Measurements from ENCODE around the gene KCNH8. TPM values are rescaled to one million over a fixed set of nuclear protein-coding genes. Genes with fewer than 3 reads are reported as not detected.

The KCNH8 gene
- total and polyA plus RNA-seq, 2 of the 4 experiments (the other 2 are of a cell fraction) = not detected

GRCh38 chr3:19531426-19531825 lies 383.1 kb downstream of the KCNH8 start:
- no peaks in the 10 kb centered on the region for H3K79me1 ChIP-seq (ENCODE audit: low read depth in 1 of 2, low read length in 2 of 2)
- H2BK120ac ChIP-seq (ENCODE audit: low read depth, low read length) = no peak overlapping the region
- intact Hi-C loops (cut with micrococcal nuclease) = no loop called here

More at GRCh38 chr3:19531426-19531825, 383.1 kb downstream of the KCNH8 start:
- H3K4me1 ChIP-seq (ENCODE audit: control insufficient read depth, insufficient read depth, low read length) = no peaks in the 10 kb centered on the region
- ATAC-seq (ENCODE audit: low read depth) (no peak), DNase-seq (no peak)
- H3K14ac ChIP-seq (replicated peaks; ENCODE audit: low read depth, low read length) = no peak overlapping the region
- H4K91ac ChIP-seq (ENCODE audit: insufficient read depth, low read depth, low read length) = no peak overlapping the region
- BruUV-seq (replicated peaks) = no TSS peak
- H2BK20ac ChIP-seq (ENCODE audit: low read depth, low read length) = no peak overlapping the region
- H3K36me3 ChIP-seq (ENCODE audit: control insufficient read depth, insufficient read depth, low read length) = no peaks in the 10 kb centered on the region
- CTCF ChIA-PET = no interaction called here
- peaks cover 11% of the 10 kb centered on the region for H3K9me3 ChIP-seq (ENCODE audit: control insufficient read depth, insufficient read depth, low read length)
- H2BK5ac ChIP-seq (ENCODE audit: low read depth, low read length, poor library complexity, severe bottlenecking) = no peak overlapping the region
- POLR2A ChIA-PET (ENCODE audit: unreplicated experiment) = no interaction called here
- WGBS, 2 experiments (ENCODE audit: extremely low coverage in 2 of 2, insufficient read length in 1 of 2) = no CpG with 5 or more reads among the region's 1 CpG
- H3K56ac ChIP-seq (ENCODE audit: extremely low read depth, insufficient read depth, low read length) = no peak overlapping the region
- H3K27ac ChIP-seq (ENCODE audit: insufficient read depth, low read length) = no peak overlapping the region
- H3K27me3 ChIP-seq (ENCODE audit: control insufficient read depth, insufficient read depth, low read length) = no peaks in the 10 kb centered on the region
- no peak overlapping the region for H2BK15ac ChIP-seq (ENCODE audit: low read depth, low read length)
- no peak overlapping the region for H3K4me3 ChIP-seq (ENCODE audit: insufficient read depth, low read depth, low read length)
- dilution Hi-C loops (cut with HindIII; ENCODE audit: low sequenced_read_pairs, unreplicated experiment) (no loop called here), in situ Hi-C loops (cut with MboI; ENCODE audit: low sequenced_read_pairs) (no loop called here)
- no peak overlapping the region for H4K5ac ChIP-seq (ENCODE audit: low read depth, low read length)
- no peak overlapping the region for H3K23ac ChIP-seq (ENCODE audit: low read depth, low read length)
- H3K18ac ChIP-seq (ENCODE audit: low read depth, low read length) = no peak overlapping the region
- H3K9me1 ChIP-seq (ENCODE audit: insufficient read depth, low read length) = no peaks in the 10 kb centered on the region
- H2AK5ac ChIP-seq (ENCODE audit: low read depth, low read length) = no peak overlapping the region
- H4K8ac ChIP-seq (ENCODE audit: low read depth in 2 of 2, low read length in 2 of 2) = no peak overlapping the region
- H3K4ac ChIP-seq (ENCODE audit: low read depth, low read length) = no peak overlapping the region
- H4K20me1 ChIP-seq (ENCODE audit: insufficient read depth, low read length) = no peaks in the 10 kb centered on the region
- no peak overlapping the region for H3K9ac ChIP-seq (ENCODE audit: low read depth, low read length)
- TF ChIP-seq CHD1 (IDR thresholded peaks at IDR 0.05; ENCODE audit: low read depth, low read length) (no peak), RFX5 (IDR thresholded peaks at IDR 0.05; ENCODE audit: low read depth, low read length) (no peak), NFE2L2 (IDR thresholded peaks at IDR 0.05; ENCODE audit: low read depth, low read length) (no peak), CTCF (conservative IDR thresholded peaks at IDR 0.05; ENCODE audit: low read depth, low read length) (no peak), CEBPB (IDR thresholded peaks at IDR 0.05; ENCODE audit: low read depth, low read length) (no peak), USF2 (IDR thresholded peaks at IDR 0.05; ENCODE audit: low read depth, low read length) (no peak)
- H2AFZ ChIP-seq (replicated peaks; ENCODE audit: low read length, poor library complexity) = no peak overlapping the region
- H2AK9ac ChIP-seq (replicated peaks; ENCODE audit: low read depth, low read length, poor library complexity) = no peak overlapping the region
- no peak overlapping the region for H3K4me2 ChIP-seq (ENCODE audit: low read depth, low read length)
